Transverse colon (tissue), 3 donors: ENCODE data around the gene LRP1-AS.
A peak's percentile ranks its signal among the peaks of the same experiment; 100 is the strongest.

Experiments
- CTCF ChIP-seq, 5 experiments: fragments of 200-600 bp in 3 of 5; fragments of 450-650 bp in 2 of 5; sonication (generic) in 3 of 5; IDR thresholded peaks; 1 replicate in 2 of 5; 2 replicates in 3 of 5; pipeline ENCODE4 v1.5.1; 2016 to 2017; ENCODE audit warnings: antibody characterized with exemption in 5 of 5, inconsistent platforms in 3 of 5, mild to moderate bottlenecking in 2 of 5, moderate library complexity in 1 of 5
- POLR2A ChIP-seq: fragments of 450-650 bp; IDR thresholded peaks from one replicate; pipeline ENCODE4 v1.6.1; 2016; ENCODE audit warnings: antibody characterized with exemption, mild to moderate bottlenecking, moderate library complexity

- TF ChIP-seq CTCF (IDR thresholded peaks at IDR 0.05) (no peak), POLR2A (peak; percentile 83)
Observed at GRCh38 chr12:57127726-57128518, 19.5 kb downstream of the LRP1-AS start, which contains the start of gene LRP1.
